Activated naive CD4-positive, alpha-beta T cell treated with anti-CD3 and anti-CD28 coated beads, Interleukin-2, amount 50 U/mL, for 24 hours (primary cell): Measurements from ENCODE around the gene SCGB3A1.

Experiments used
- H3K27ac Mint-ChIP-seq: one replicate; pipeline ENCODE4 v1.8.0; 2021; ENCODE audit warnings: mild to moderate bottlenecking, mixed read lengths
- H3K27me3 Mint-ChIP-seq: one replicate; pipeline ENCODE4 v1.8.0; 2021; ENCODE audit warnings: mixed read lengths
- H3K36me3 Mint-ChIP-seq: one replicate; pipeline ENCODE4 v1.8.0; 2021; ENCODE audit warnings: mixed read lengths
- H3K4me1 Mint-ChIP-seq: one replicate; pipeline ENCODE4 v1.8.0; 2021; ENCODE audit warnings: mixed read lengths
- H3K4me3 Mint-ChIP-seq: one replicate; pipeline ENCODE4 v1.8.0; 2021; ENCODE audit warnings: mild to moderate bottlenecking, mixed read lengths
- H3K9me3 Mint-ChIP-seq: one replicate; pipeline ENCODE4 v1.8.0; 2021; ENCODE audit warnings: mixed read lengths

The SCGB3A1 gene

GRCh38 chr5:180600554-180601041 lies 9.3 kb upstream of the SCGB3A1 start:
- no peaks in the 10 kb centered on the region for H3K27me3 Mint-ChIP-seq
- H3K27ac Mint-ChIP-seq, result no peak overlapping the region
- no peaks in the 10 kb centered on the region for H3K36me3 Mint-ChIP-seq
- no peak overlapping the region for H3K4me3 Mint-ChIP-seq
- no peaks in the 10 kb centered on the region for H3K9me3 Mint-ChIP-seq
- H3K4me1 Mint-ChIP-seq, result no peaks in the 10 kb centered on the region

- Mint-ChIP-seq H3K9me3 (no peaks in the 10 kb centered on the region), H3K27me3 (no peaks in the 10 kb centered on the region), H3K27ac (no peak overlapping the region), H3K4me1 (peaks cover 1% of the 10 kb centered on the region), H3K4me3 (no peak overlapping the region), H3K36me3 (no peaks in the 10 kb centered on the region)
Measured at GRCh38 chr5:180599981-180600553, 8.8 kb upstream of the SCGB3A1 start.

- Mint-ChIP-seq H3K36me3 (no peaks in the 10 kb centered on the region), H3K27me3 (no peaks in the 10 kb centered on the region), H3K27ac (no peak overlapping the region), H3K9me3 (no peaks in the 10 kb centered on the region), H3K4me3 (no peak overlapping the region), H3K4me1 (peaks cover 3% of the 10 kb centered on the region)
Measured at GRCh38 chr5:180599590-180599914, 8.3 kb upstream of the SCGB3A1 start.

GRCh38 chr5:180598797-180599589 lies 7.7 kb upstream of the SCGB3A1 start:
- Mint-ChIP-seq H3K36me3 (no peaks in the 10 kb centered on the region), H3K4me3 (no peak overlapping the region), H3K9me3 (no peaks in the 10 kb centered on the region), H3K27ac (no peak overlapping the region), H3K27me3 (no peaks in the 10 kb centered on the region), H3K4me1 (peaks cover 3% of the 10 kb centered on the region)

- Mint-ChIP-seq H3K36me3 (no peaks in the 10 kb centered on the region), H3K27me3 (peaks cover 3% of the 10 kb centered on the region), H3K4me3 (no peak overlapping the region), H3K9me3 (no peaks in the 10 kb centered on the region), H3K4me1 (peaks cover 3% of the 10 kb centered on the region), H3K27ac (no peak overlapping the region)
Measured at GRCh38 chr5:180598316-180598701, 7.0 kb upstream of the SCGB3A1 start.

- Mint-ChIP-seq H3K27ac (no peak overlapping the region), H3K4me1 (peaks cover 9% of the 10 kb centered on the region), H3K36me3 (no peaks in the 10 kb centered on the region), H3K4me3 (no peak overlapping the region), H3K27me3 (peaks cover 14% of the 10 kb centered on the region), H3K9me3 (no peaks in the 10 kb centered on the region)
Measured at GRCh38 chr5:180596668-180597231, 5.5 kb upstream of the SCGB3A1 start.

- Mint-ChIP-seq H3K36me3 (no peaks in the 10 kb centered on the region), H3K4me1 (peaks cover 9% of the 10 kb centered on the region), H3K27ac (no peak overlapping the region), H3K27me3 (peaks cover 14% of the 10 kb centered on the region), H3K9me3 (no peaks in the 10 kb centered on the region), H3K4me3 (no peak overlapping the region)
Measured at GRCh38 chr5:180596115-180596667, 4.9 kb upstream of the SCGB3A1 start.

- Mint-ChIP-seq H3K4me1 (peaks cover 9% of the 10 kb centered on the region), H3K27ac (peak overlapping the region; percentile 5), H3K36me3 (no peaks in the 10 kb centered on the region), H3K27me3 (peaks cover 14% of the 10 kb centered on the region), H3K9me3 (no peaks in the 10 kb centered on the region), H3K4me3 (no peak overlapping the region)
Measured at GRCh38 chr5:180595381-180596114, 4.2 kb upstream of the SCGB3A1 start.

GRCh38 chr5:180595046-180595379 lies 3.7 kb upstream of the SCGB3A1 start:
- no peak overlapping the region for H3K4me3 Mint-ChIP-seq
- H3K27me3 Mint-ChIP-seq, result peaks cover 14% of the 10 kb centered on the region
- H3K36me3 Mint-ChIP-seq, result no peaks in the 10 kb centered on the region
- no peaks in the 10 kb centered on the region for H3K9me3 Mint-ChIP-seq
- peak overlapping the region; percentile 5 for H3K27ac Mint-ChIP-seq
- peaks cover 9% of the 10 kb centered on the region for H3K4me1 Mint-ChIP-seq

GRCh38 chr5:180594311-180595045 lies 3.2 kb upstream of the SCGB3A1 start:
- Mint-ChIP-seq H3K4me1 (peaks cover 13% of the 10 kb centered on the region), H3K27ac (no peak overlapping the region), H3K9me3 (no peaks in the 10 kb centered on the region), H3K4me3 (no peak overlapping the region), H3K36me3 (no peaks in the 10 kb centered on the region), H3K27me3 (peaks cover 18% of the 10 kb centered on the region)

- H3K27me3 Mint-ChIP-seq, result peaks cover 23% of the 10 kb centered on the region
- no peak overlapping the region for H3K27ac Mint-ChIP-seq
- H3K4me3 Mint-ChIP-seq, result no peak overlapping the region
- H3K4me1 Mint-ChIP-seq, result peaks cover 14% of the 10 kb centered on the region
- no peaks in the 10 kb centered on the region for H3K9me3 Mint-ChIP-seq
- H3K36me3 Mint-ChIP-seq, result no peaks in the 10 kb centered on the region
Measured at GRCh38 chr5:180593446-180594206, 2.3 kb upstream of the SCGB3A1 start.

- Mint-ChIP-seq H3K4me1 (peaks cover 14% of the 10 kb centered on the region), H3K4me3 (no peak overlapping the region), H3K36me3 (no peaks in the 10 kb centered on the region), H3K27me3 (peaks cover 28% of the 10 kb centered on the region), H3K27ac (no peak overlapping the region), H3K9me3 (no peaks in the 10 kb centered on the region)
Measured at GRCh38 chr5:180592176-180592575, 877 bp upstream of the SCGB3A1 start.

GRCh38 chr5:180590543-180591310 lies 572 bp downstream of the SCGB3A1 start:
- peaks cover 35% of the 10 kb centered on the region for H3K27me3 Mint-ChIP-seq
- no peak overlapping the region for H3K4me3 Mint-ChIP-seq
- H3K4me1 Mint-ChIP-seq, result peaks cover 14% of the 10 kb centered on the region
- no peaks in the 10 kb centered on the region for H3K36me3 Mint-ChIP-seq
- no peaks in the 10 kb centered on the region for H3K9me3 Mint-ChIP-seq
- H3K27ac Mint-ChIP-seq, result no peak overlapping the region
